Ectodermal cell (in vitro differentiated cells): ENCODE results near the gene CACNA1B.
"Not testable (repeated sequence)": the region's sequence is repeated elsewhere in the genome, so short reads cannot be mapped to it uniquely, and the experiment has no call there.

Experiments used
- H3K27ac ChIP-seq: 2 replicates; pipeline ENCODE4 v1.7.0; 2013; ENCODE audit warnings: mild to moderate bottlenecking, low read depth, low read length; ENCODE audit not compliant: insufficient read depth, poor library complexity, severe bottlenecking
- H3K27me3 ChIP-seq: 2 replicates; pipeline ENCODE4 v1.7.0; 2013; ENCODE audit warnings: mild to moderate bottlenecking, low read length; ENCODE audit not compliant: insufficient read depth, control insufficient read depth, poor library complexity, severe bottlenecking
- H3K36me3 ChIP-seq: one replicate; pipeline ENCODE4 v1.7.0; 2013; ENCODE audit warnings: low read length; ENCODE audit not compliant: control insufficient read depth, insufficient read depth
- H3K4me1 ChIP-seq: one replicate; pipeline ENCODE4 v1.7.0; 2013; ENCODE audit warnings: low read length; ENCODE audit not compliant: control insufficient read depth, insufficient read depth
- H3K4me3 ChIP-seq: 2 replicates; pipeline ENCODE4 v1.7.0; 2013; ENCODE audit warnings: low read depth, low read length, control low read depth; ENCODE audit not compliant: insufficient read depth
- H3K9me3 ChIP-seq: 2 replicates; pipeline ENCODE4 v1.7.0; 2013; ENCODE audit warnings: mild to moderate bottlenecking, low read length, moderate library complexity; ENCODE audit not compliant: control insufficient read depth
- WGBS, 2 experiments: methylation state at CpG; one replicate each; pipeline ENCODE4 v1.1.7; 2013; ENCODE audit warnings: missing lambda C conversion rate in 2 of 2; 5-methylcytosine and 5-hydroxymethylcytosine counted together

Gene CACNA1B

DNA sequence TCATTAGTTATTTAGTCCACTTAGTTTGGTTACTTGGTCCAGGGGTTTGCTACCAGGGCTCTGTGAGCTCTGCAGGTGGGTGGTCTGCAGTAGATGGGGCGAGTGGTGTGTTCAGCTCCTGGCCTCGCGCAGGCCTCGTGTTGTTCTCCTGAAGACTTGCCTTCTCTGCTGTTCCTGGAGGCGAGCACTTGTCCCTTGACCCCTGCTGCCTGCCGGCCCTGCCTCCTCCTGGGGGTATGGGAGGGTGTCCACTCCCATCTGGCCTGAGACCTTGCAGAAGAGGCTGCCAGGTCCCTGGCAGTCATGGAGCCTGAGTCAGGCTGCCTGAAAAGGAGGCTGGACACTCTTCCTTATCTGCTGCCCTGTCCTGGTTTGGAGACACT is 137.0 kb downstream of the CACNA1B start:
- H3K27me3 ChIP-seq = no peaks in the 10 kb centered on the region
- no peak overlapping the region for H3K4me3 ChIP-seq
- no peaks in the 10 kb centered on the region for H3K36me3 ChIP-seq
- H3K9me3 ChIP-seq = no peaks in the 10 kb centered on the region
- 90 to 91% methylated on average over 6 of the region's 6 CpGs for WGBS, 2 experiments
- H3K27ac ChIP-seq = no peak overlapping the region
- no peaks in the 10 kb centered on the region for H3K4me1 ChIP-seq

DNA sequence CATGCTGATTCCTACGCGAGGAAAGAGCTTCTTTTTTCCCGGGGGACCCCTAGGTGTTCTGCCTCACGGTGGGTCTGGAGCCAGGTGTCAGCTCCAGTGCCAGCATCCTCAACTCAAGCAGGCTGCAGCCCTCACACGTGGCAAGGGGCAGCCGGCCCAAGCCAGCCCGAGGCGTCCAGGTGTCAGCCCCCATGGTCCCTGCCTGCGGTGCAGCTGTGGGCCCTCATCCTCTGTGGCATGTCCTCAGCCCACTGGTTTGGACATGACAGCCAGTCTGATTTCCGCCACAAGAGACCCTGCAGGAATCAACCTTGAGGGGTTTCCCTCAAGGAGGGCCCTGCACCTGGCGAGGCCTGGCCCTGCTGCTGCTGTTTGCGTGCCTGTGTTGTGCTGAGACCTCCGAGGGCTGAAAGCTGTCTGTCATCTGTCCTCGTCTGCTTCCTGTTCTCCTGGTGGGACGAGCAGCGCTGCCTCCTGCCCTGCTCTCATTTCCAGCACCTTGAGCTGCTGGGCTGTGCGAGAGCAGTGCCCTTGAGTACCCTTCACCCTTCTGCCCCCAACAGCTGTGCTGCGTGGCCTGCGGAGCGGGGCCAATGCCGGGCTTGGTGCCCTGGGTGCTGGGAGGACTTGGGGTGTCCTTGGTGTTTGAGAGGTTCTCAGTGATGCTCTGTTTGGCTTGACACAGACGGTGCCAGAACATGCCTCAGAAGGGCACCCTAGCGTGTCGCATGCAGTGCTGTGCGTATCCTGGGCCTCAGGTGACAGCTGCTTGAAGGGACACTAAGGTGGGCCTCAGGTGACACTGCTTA is 137.6 kb downstream of the CACNA1B start:
- Histone ChIP-seq H3K9me3 (no peaks in the 10 kb centered on the region), H3K27ac (no peak overlapping the region), H3K4me3 (no peak overlapping the region), H3K27me3 (no peaks in the 10 kb centered on the region), H3K36me3 (no peaks in the 10 kb centered on the region), H3K4me1 (no peaks in the 10 kb centered on the region)
- 89 to 90% methylated on average over 25 of the region's 25 CpGs for WGBS, 2 experiments

DNA sequence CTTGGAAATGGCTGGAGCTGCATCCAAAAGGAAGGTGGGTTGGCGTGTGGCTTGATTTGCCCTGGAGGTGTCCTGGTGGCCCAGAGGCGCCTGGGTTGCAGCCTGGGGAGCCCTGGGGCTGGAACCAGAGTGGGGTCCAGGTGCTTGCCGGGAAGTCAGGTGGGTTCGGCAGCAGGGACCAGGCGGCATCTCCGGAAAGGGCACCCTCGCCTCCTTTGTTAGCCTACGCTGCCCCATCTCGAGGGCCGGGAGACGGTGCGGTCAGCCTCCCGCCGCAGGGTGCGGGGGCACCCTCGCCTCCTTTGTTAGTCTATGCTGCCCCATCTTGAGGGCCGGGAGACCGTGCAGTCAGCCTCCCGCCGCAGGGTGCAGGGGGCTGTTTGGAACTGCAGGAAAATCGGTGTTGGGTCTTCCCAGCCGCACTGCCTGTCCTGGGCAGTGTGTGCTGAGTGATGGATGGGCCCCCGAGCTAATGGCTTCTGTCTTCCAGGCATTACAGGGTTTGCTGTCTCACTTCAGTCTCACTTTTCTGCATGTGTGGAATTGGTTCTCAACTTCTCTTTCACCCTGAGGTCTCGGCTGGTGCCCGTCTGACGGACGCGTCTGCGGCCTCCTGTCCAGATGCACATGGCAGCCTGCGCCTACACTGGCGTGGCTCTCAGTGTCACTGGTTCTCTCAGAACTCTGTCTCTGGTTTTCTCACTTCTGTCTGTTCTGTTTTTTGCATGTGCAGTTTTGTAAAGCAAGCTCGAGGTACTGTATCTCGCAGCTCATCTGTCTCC is 139.0 kb downstream of the CACNA1B start:
- Histone ChIP-seq H3K27ac (no peak overlapping the region), H3K4me3 (no peak overlapping the region), H3K27me3 (no peaks in the 10 kb centered on the region), H3K9me3 (no peaks in the 10 kb centered on the region), H3K36me3 (no peaks in the 10 kb centered on the region), H3K4me1 (no peaks in the 10 kb centered on the region)
- WGBS, 2 experiments = 93% methylated on average over 33 of the region's 33 CpGs

DNA sequence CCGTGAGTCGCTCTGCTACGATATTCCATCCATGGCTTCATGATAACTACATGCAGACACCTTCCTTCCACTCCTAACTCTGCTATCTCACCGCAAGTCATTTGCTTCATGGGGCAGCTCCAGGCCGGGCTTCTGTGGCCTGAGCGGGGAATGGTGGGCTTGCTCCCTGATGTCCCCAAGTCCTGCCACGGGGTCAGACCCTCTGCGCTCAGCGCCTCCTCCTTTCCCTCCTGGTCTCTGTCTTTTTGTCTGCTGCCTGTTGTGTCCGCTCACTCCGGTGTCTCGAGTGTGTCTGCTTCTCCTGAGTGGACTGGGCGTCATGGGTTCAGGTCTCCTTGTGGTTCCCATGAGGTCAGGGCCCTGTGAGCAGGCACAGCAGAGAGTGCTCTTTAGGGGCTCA is 139.6 kb downstream of the CACNA1B start:
- WGBS, 2 experiments = 91 to 92% methylated on average over 13 of the region's 13 CpGs
- Histone ChIP-seq H3K36me3 (no peaks in the 10 kb centered on the region), H3K27ac (no peak overlapping the region), H3K4me3 (no peak overlapping the region), H3K27me3 (peaks cover 5% of the 10 kb centered on the region), H3K4me1 (no peaks in the 10 kb centered on the region), H3K9me3 (no peaks in the 10 kb centered on the region)

DNA sequence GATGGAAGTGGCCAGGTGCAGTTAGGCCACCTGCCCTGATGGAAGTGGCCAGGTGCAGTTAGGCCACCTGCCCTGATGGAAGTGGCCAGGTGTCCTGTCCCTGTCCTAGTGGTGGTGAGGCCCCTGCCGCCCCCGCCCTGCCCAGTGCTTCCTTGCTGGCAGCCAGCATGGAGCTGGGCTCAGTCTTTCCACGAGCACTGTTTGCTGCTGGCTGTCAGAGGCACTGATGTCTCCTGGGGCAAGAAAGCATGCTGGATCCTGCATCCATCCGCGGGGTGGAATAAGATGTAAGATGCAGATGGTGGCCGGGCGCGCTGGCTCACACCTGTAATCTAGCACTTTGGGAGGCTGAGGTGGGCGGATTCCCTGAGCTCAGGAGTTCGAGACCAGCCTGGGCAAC is 141.9 kb downstream of the CACNA1B start:
- H3K9me3 ChIP-seq, H3K36me3 ChIP-seq, H3K27ac ChIP-seq, H3K4me3 ChIP-seq, H3K4me1 ChIP-seq: not testable (repeated sequence)
- peaks cover 26% of the 10 kb centered on the region for H3K27me3 ChIP-seq
- WGBS, 2 experiments = 89 to 92% methylated on average over 10 of the region's 10 CpGs

DNA sequence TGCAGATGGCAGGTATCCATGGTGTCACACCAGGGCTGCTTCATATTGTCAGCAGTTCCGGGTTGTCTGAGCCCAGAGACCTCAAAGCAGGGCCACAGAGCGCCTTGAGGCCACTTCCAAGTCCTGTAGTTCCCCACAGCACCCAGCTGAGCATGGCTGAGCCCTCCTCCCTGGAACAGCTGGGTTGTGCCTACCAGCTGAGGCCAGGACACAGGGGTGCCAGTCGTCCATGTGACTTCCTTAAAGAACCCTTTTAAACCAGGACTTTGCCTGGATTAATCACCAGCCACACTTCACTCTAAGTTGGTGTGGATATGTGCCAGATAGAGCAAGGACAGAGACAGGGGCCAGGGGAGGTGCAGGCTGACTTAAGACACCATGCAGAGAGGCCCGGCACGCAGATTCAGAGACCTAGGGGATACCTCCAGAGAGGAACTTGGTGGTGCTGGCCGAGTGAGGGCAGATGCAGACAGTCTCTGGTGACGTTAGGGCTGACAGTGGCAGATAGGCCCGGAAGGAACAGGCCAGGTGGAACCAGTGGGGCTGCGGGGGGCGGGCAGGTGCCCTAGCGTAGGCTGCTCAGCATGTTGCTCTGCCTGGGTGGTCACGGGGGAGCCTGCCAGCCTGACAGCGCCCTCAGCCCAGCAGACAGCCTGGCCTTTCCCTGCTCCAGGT is 142.7 kb downstream of the CACNA1B start:
- Histone ChIP-seq H3K27ac (no peak overlapping the region), H3K27me3 (peaks cover 33% of the 10 kb centered on the region), H3K9me3 (no peaks in the 10 kb centered on the region), H3K36me3 (no peaks in the 10 kb centered on the region), H3K4me3 (no peak overlapping the region), H3K4me1 (no peaks in the 10 kb centered on the region)
- 84 to 86% methylated on average over 13 of the region's 13 CpGs for WGBS, 2 experiments

DNA sequence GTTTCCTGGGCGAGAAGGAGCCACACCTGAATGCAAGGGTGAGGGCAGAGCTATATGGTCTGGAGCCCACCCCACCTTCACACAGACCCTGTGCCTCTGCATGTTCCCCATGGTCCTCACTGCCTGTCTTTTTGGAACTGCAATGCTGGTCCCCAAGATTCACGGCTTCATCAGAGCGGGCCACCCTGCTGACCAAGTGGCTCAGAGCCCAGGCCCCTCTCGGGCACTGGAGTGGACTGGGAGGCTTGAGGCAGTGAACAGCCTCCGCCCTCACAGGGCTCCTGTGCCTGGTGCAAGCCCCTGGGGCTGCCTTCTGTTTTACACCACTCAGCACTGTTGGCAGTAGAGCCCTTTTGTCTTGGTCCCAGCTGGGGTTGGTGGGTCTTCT is 143.2 kb downstream of the CACNA1B start:
- Histone ChIP-seq H3K9me3 (no peaks in the 10 kb centered on the region), H3K27me3 (peaks cover 34% of the 10 kb centered on the region)
- WGBS, 2 experiments = 81 to 91% methylated on average over 5 of the region's 5 CpGs

DNA sequence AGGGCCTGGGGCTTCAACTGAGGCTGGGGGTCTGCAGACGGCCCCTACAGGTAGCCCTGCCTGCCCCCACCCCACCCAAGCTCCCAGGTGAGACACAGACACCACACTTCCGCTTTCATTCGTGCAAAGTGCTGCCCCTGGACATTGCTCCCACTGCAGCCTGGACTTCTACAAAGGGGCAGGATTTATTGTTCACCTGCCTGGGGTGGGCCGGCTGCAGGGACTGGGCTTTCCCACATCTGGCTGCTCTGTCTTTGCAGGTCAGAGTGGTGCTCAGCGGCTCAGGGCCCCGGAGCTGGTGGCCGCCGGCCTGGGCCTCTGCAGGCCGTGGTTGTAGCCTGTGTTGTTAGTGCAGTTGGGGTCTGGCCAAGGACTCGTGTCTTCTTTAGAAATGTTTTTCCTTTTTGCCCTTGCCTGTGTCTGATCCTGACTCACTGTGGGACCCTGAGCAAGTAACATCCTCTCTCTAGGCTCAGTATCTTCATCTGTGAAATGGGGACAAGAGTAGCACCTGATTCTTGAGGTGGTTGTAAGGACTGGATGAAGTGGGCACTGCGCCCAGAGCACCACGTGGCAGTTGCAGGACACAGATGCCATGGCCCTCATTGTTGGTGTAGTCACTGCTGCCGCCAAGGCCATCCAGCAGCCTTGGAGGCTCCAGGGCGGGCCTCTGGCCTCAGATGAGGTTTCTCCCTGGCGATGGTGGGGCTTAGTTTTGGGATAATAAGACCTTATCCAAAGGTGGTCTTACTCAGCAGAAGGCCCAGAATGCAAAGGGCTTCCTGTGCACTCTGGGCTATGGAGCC is 143.9 kb downstream of the CACNA1B start:
- Histone ChIP-seq H3K9me3 (no peaks in the 10 kb centered on the region), H3K4me1 (no peaks in the 10 kb centered on the region), H3K4me3 (no peak overlapping the region), H3K27ac (no peak overlapping the region), H3K27me3 (peaks cover 34% of the 10 kb centered on the region), H3K36me3 (no peaks in the 10 kb centered on the region)
- WGBS, 2 experiments = 90% methylated on average over 15 of the region's 15 CpGs

More for the DNA sequence above, 143.2 kb downstream of the CACNA1B start:
- H3K4me3 ChIP-seq = no peak overlapping the region
- no peaks in the 10 kb centered on the region for H3K4me1 ChIP-seq
- no peaks in the 10 kb centered on the region for H3K36me3 ChIP-seq
- H3K27ac ChIP-seq = no peak overlapping the region

DNA sequence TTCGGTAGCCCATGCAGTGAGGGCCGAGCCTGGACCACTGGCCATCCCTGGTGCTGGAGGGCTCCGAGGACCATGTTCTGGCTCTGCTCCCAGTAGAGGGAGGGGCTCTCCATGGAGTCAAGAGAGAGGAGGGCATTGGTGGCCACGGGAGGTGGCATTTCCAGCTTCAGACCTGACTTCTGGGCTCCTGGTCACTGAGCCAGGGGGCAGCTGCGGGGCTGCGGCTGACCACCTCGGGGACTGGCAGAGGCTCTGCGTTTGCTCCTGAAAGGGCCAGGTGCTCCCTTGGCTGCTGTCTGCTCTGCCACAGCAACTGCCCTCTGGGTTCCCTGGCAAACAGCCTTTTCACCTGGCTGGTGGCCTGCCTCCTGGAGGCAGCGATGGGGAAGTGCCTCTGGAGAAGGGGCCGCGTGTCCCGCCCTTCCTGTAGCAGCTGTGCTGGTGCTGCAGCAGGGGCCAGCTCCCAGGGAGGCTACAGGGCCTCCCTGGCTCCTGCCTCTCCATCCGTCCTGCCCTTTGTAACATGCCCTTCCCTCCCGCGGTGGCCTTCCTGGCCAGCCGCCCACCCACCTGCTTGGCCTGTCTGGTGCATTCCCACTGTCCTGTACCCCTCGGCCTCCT is 144.6 kb downstream of the CACNA1B start:
- WGBS, 2 experiments = 49 to 52% methylated on average over 17 of the region's 17 CpGs
- H3K4me3 ChIP-seq = no peak overlapping the region
- no peaks in the 10 kb centered on the region for H3K9me3 ChIP-seq
- no peaks in the 10 kb centered on the region for H3K36me3 ChIP-seq
- H3K27me3 ChIP-seq = peaks cover 34% of the 10 kb centered on the region
- no peak overlapping the region for H3K27ac ChIP-seq
- no peaks in the 10 kb centered on the region for H3K4me1 ChIP-seq
